ENCODE data around the gene DLX1.

DLX1 gene

DNA sequence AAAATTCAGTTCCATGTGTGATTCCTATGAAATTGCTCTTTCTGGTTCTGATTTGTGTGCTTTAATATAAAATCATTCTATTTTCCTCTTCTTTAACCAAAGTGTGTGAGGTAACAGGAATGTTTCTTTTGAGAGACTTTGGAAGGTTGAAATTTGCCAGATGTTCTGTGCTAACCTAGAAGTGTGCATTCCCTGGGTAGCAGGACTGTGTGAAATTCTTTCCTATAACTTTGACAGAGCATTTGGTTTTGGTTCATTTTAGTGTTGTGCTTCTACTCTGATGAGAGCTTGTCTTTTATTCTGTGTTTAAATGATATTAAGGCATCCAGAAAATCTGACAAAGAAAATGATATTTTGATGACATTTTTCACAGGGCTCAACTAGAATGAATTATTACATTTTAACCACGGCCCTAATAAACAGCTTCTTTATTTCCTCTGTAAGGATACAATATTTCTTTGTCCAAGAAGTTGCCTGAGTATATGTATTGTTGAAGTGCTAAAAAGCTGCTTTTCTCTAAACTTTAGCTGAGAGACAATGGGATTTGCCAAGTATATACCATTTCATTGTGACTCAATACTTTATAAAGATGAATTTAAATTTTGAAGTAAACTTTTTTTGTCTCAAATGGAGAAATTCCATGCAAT, 34.7 kb upstream of the DLX1 start:
- H3K36me3 ChIP-seq (ENCODE audit: control insufficient read depth in 2 of 2, insufficient read depth in 1 of 2, low read length in 2 of 2), result no peaks in the 10 kb centered on the region
- no peak overlapping the region for H3K4me3 ChIP-seq (ENCODE audit: low read depth, low read length)
- no peak for TF ChIP-seq YY2 (tag by site-specific recombination; IDR thresholded peaks at IDR 0.05)
- no peak for TF ChIP-seq ZNF426 (tag by site-specific recombination; IDR thresholded peaks at IDR 0.05)
- no peak for TF ChIP-seq ZNF701 (tag by site-specific recombination; IDR thresholded peaks at IDR 0.05)
- no peak for TF ChIP-seq ZNF548 (tag by site-specific recombination; IDR thresholded peaks at IDR 0.05)
- TF ChIP-seq ZNF560 (tag by site-specific recombination; IDR thresholded peaks at IDR 0.05; ENCODE audit: borderline replicate concordance), result no peak
- TF ChIP-seq ZNF184 (tag by site-specific recombination; IDR thresholded peaks at IDR 0.05), result no peak
- ChIA-PET POLR2A (interaction anchor here (0.6 to 1.3 kb wide), 2 partner anchors 45 to 63 kb away, joined by 4 read pairs; no protein-coding TSS in a partner anchor), CTCF (interaction anchor here (0.6 to 1.7 kb wide), 4 partner anchors 8 to 99 kb away, joined by 3 to 7 read pairs (median 3); no protein-coding TSS in a partner anchor)
- H3K27ac ChIP-seq (ENCODE audit: extremely low read depth, low read depth, low read length), result no peak overlapping the region
- no peaks in the 10 kb centered on the region for H3K9me3 ChIP-seq (ENCODE audit: control insufficient read depth, insufficient read depth, low read depth, low read length)
- peaks cover 19% of the 10 kb centered on the region for H3K4me1 ChIP-seq (ENCODE audit: control insufficient read depth, insufficient read depth, low read length)

DNA sequence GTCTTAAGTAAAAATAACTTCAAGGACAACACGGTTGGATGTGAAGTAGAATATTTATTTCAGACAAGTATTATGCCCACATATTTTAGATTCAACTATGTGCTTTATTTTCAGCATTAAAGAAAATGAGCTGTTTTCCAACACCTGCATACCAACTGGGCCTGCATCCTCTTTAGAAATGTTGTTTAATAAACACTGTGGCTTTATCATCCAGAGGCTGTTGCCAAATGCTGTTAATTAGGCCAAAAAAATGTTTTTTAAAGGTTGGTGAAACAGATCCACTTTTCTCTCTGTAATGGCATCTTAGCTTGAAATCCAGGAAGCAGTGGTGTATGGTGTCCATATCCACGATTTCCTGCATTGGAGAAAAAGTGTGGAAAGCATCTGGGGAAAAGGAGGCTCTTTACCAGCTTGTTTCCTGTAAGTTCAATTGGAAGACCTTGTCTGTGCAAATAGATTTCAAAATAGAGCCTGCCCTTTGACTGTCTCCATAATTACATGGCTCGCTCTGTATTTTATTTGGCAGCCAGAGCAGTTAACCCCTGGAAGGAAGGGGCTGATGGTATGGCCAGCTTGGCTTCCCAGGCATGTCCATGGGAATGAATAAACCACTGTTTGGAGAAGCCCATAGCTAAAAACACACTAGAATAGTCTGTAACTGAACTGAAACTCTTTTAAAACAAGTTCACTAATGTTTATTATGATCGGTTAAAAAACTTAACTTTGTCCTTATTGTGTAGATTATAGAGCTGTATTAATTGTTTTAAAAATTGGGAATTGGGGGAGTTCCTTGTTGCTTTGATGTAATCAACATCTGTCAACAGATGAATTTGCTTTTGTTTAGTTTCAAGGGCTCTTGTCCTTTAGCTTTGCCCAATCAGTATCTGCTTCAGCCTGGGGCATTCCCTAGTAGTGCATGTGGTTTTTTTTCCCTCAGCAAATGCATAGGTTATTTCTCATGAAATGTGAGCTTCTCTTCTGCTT, 33.0 kb upstream of the DLX1 start:
- Histone ChIP-seq H3K9me3 (ENCODE audit: control insufficient read depth, insufficient read depth, low read depth, low read length) (no peaks in the 10 kb centered on the region), H3K27ac (ENCODE audit: extremely low read depth, low read depth, low read length) (peak overlapping the region; percentile 18), H3K4me1 (ENCODE audit: control insufficient read depth, insufficient read depth, low read length) (peaks cover 14% of the 10 kb centered on the region), H3K36me3 (ENCODE audit: control insufficient read depth in 2 of 2, insufficient read depth in 1 of 2, low read length in 2 of 2) (no peaks in the 10 kb centered on the region), H3K4me3 (ENCODE audit: low read depth, low read length) (no peak overlapping the region)
- POLR2A ChIA-PET, result interaction anchor here (1.2 to 2.4 kb wide), 3 partner anchors 33 to 49 kb away, joined by 4 to 16 read pairs (median 16); partner anchors contain the start of gene DLX1
- CTCF ChIA-PET, result interaction anchor here (1.2 to 1.9 kb wide), 2 partner anchors 14 to 51 kb away, joined by 3 to 4 read pairs; partner anchors contain the start of gene DLX2
- TF ChIP-seq PRDM4 (tag by site-specific recombination; IDR thresholded peaks at IDR 0.05) (0 out of 2 replicates have a peak, but pooled peaks have one; percentile 38), TRIM28 (IDR thresholded peaks at IDR 0.05; ENCODE audit: borderline replicate concordance, low read length) (peak; percentile 44; the same call in 1 of the 2 replicates), ZNF211 (tag by site-specific recombination; IDR thresholded peaks at IDR 0.05; ENCODE audit: low read depth) (no peak), ZNF658 (tag by site-specific recombination; IDR thresholded peaks at IDR 0.05) (no peak), ZNF221 (tag by site-specific recombination; IDR thresholded peaks at IDR 0.05; ENCODE audit: borderline replicate concordance) (no peak), PRDM10 (tag by site-specific recombination; IDR thresholded peaks at IDR 0.05) (peak; percentile 94), ZNF544 (tag by site-specific recombination; IDR thresholded peaks at IDR 0.05) (no peak), IKZF3 (tag by site-specific recombination; IDR thresholded peaks at IDR 0.05) (peak; percentile 47; the same call in 1 of the 2 replicates), ZNF324 (tag by site-specific recombination; IDR thresholded peaks at IDR 0.05) (no peak), ZNF596 (tag by site-specific recombination; IDR thresholded peaks at IDR 0.05) (0 out of 2 replicates have a peak, but pooled peaks have one; percentile 61), ZXDB (tag by site-specific recombination; IDR thresholded peaks at IDR 0.05) (0 out of 2 replicates have a peak, but pooled peaks have one; percentile 35)
- TF ChIP-seq, protein P1, sequence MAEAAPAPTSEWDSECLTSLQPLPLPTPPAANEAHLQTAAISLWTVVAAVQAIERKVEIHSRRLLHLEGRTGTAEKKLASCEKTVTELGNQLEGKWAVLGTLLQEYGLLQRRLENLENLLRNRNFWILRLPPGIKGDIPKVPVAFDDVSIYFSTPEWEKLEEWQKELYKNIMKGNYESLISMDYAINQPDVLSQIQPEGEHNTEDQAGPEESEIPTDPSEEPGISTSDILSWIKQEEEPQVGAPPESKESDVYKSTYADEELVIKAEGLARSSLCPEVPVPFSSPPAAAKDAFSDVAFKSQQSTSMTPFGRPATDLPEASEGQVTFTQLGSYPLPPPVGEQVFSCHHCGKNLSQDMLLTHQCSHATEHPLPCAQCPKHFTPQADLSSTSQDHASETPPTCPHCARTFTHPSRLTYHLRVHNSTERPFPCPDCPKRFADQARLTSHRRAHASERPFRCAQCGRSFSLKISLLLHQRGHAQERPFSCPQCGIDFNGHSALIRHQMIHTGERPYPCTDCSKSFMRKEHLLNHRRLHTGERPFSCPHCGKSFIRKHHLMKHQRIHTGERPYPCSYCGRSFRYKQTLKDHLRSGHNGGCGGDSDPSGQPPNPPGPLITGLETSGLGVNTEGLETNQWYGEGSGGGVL (tag by site-specific recombination; IDR thresholded peaks at IDR 0.05), result no peak
- TF ChIP-seq, protein P2, sequence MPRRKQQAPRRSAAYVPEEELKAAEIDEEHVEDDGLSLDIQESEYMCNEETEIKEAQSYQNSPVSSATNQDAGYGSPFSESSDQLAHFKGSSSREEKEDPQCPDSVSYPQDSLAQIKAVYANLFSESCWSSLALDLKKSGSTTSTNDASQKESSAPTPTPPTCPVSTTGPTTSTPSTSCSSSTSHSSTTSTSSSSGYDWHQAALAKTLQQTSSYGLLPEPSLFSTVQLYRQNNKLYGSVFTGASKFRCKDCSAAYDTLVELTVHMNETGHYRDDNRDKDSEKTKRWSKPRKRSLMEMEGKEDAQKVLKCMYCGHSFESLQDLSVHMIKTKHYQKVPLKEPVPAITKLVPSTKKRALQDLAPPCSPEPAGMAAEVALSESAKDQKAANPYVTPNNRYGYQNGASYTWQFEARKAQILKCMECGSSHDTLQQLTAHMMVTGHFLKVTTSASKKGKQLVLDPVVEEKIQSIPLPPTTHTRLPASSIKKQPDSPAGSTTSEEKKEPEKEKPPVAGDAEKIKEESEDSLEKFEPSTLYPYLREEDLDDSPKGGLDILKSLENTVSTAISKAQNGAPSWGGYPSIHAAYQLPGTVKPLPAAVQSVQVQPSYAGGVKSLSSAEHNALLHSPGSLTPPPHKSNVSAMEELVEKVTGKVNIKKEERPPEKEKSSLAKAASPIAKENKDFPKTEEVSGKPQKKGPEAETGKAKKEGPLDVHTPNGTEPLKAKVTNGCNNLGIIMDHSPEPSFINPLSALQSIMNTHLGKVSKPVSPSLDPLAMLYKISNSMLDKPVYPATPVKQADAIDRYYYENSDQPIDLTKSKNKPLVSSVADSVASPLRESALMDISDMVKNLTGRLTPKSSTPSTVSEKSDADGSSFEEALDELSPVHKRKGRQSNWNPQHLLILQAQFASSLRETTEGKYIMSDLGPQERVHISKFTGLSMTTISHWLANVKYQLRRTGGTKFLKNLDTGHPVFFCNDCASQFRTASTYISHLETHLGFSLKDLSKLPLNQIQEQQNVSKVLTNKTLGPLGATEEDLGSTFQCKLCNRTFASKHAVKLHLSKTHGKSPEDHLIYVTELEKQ (tag by site-specific recombination; IDR thresholded peaks at IDR 0.05; ENCODE audit: borderline replicate concordance), result no peak
